ENCODE data around the gene GRID2IP. TPM values are rescaled to one million over a fixed set of nuclear protein-coding genes. Genes with fewer than 3 reads are reported as not detected.
"Not testable (repeated sequence)": the region's sequence is repeated elsewhere in the genome, so short reads cannot be mapped to it uniquely, and the experiment has no call there.

Gene GRID2IP
- total RNA-seq, 1 donor from 2014 or later, result 0.08 TPM

DNA sequence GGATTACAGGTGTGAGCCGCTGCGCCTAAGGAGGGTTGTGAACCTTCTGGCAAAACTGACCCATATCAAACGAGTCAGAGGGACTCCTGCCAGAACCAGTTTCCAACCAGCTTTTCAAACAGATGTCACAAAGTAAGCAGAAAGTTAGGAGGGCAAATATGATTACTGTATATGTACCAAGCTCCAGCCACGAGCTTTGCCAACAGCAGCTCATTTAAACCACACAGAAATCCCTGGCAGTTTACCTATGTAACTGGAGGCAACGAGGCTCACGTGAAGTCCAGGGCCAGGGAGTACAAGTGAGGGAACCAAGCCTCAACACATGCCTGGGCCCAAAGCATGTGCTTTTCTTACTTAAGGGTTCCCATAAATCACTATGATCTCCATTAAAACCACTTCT, 91.0 kb downstream of the GRID2IP start:
- Mint-ChIP-seq H3K4me3 (no peak overlapping the region), H3K27ac (no peak overlapping the region), H3K36me3 (ENCODE audit: low read depth) (peaks cover 15% of the 10 kb centered on the region), H3K9me3 (no peaks in the 10 kb centered on the region), H3K27me3 (ENCODE audit: insufficient read depth) (no peaks in the 10 kb centered on the region), H3K4me1 (ENCODE audit: low read depth) (no peaks in the 10 kb centered on the region)
- no peak for DNase-seq (ENCODE audit: low spot score)
- intact Hi-C loops (cut with micrococcal nuclease), result no loop called here

DNA sequence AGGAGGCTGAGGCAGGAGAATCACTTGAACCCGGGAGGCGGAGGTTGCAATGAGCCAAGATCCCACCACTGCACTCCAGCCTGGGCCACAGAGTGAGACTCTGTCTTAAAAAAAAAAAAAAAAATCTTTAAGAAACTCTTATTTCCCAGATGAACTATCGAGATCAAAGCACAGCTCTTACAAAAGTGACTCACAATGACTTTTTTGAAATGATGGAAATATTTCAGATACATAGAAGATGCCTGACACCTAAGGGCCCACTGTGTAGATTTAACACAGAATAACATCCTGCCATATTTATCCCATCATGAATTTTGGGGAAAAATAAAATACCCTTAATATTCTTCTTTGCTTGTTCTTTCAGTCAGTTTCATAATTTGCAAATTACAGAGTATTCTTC, 92.6 kb downstream of the GRID2IP start:
- intact Hi-C loops (cut with micrococcal nuclease); H3K27ac Mint-ChIP-seq; H3K4me3 Mint-ChIP-seq; DNase-seq (ENCODE audit: low spot score); H3K4me1 Mint-ChIP-seq (ENCODE audit: low read depth); H3K27me3 Mint-ChIP-seq (ENCODE audit: insufficient read depth); H3K9me3 Mint-ChIP-seq: not testable (repeated sequence)
- H3K36me3 Mint-ChIP-seq (ENCODE audit: low read depth), result peaks cover 15% of the 10 kb centered on the region

DNA sequence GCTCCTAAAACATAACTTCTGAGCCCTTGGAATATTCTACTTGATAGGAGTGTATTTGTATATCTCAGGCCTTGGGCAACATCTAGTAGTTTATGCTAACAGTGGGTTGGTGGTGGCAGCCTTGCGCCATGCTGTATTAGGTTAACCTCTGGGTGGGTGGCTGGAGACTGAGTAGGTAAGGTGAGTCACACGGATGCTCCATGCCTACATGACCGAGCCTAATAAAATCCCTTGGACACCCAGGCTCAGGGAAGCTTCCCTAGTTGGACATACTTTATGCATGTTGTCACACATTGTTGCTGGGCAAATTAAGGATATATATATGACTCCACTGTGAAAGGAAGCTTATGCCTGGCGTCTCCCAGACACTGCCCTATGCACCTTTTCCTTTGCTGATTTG, 97.5 kb downstream of the GRID2IP start:
- Mint-ChIP-seq H3K4me3 (no peak overlapping the region), H3K9me3 (no peaks in the 10 kb centered on the region), H3K27me3 (ENCODE audit: insufficient read depth) (no peaks in the 10 kb centered on the region), H3K36me3 (ENCODE audit: low read depth) (no peaks in the 10 kb centered on the region), H3K4me1 (ENCODE audit: low read depth) (no peaks in the 10 kb centered on the region), H3K27ac (no peak overlapping the region)
- intact Hi-C loops (cut with micrococcal nuclease), result no loop called here
- no peak for DNase-seq (ENCODE audit: low spot score)

DNA sequence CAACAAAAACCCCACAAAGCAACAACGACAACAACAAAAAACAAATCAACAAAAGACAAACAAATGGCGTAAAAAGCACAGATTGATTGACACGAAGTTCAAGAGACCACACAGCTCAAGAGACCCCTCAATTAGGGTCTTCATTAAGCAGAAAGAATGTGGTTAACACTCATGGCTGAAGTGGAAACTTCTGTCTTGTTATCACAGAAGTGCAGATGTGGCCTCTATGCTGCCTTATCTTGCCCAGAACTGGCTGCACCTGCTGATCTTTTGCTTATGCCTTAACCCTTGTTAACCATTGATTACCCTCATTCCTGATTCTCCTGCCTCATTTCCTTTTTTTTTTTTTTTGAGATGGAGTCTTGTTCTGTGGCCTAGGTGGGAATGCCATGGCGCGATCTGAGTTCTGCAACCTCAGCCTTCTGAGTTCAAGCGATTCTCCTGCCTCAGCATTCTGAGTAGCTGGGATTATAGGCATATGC, 100.0 kb downstream of the GRID2IP start:
- Mint-ChIP-seq H3K36me3 (ENCODE audit: low read depth) (peaks cover 3% of the 10 kb centered on the region), H3K4me3 (no peak overlapping the region), H3K27ac (no peak overlapping the region), H3K27me3 (ENCODE audit: insufficient read depth) (no peaks in the 10 kb centered on the region), H3K9me3 (no peaks in the 10 kb centered on the region), H3K4me1 (ENCODE audit: low read depth) (peaks cover 8% of the 10 kb centered on the region)
- DNase-seq (ENCODE audit: low spot score), result no peak
- intact Hi-C loops (cut with micrococcal nuclease), result no loop called here

DNA sequence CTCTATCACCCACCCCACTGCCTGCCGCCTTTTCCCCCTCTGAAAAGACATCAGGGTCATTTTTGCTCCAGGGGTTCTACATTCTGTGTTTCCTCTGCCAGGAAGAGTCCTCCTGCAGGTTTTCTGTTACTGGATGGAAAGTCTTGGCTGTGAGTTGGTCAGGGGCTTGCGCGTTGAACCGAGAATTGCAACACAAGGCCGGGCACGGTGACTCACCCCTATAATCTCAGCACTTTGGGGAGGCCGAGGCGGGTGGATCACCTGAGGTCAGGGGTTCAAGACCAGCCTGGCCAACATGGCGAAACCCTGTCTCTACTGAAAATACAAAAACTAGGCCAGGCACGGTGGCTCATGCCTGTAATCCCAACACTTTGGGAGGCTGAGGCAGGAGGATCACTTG, 100.7 kb downstream of the GRID2IP start:
- H3K27ac Mint-ChIP-seq; H3K36me3 Mint-ChIP-seq (ENCODE audit: low read depth); H3K9me3 Mint-ChIP-seq; intact Hi-C loops (cut with micrococcal nuclease); H3K4me3 Mint-ChIP-seq; H3K27me3 Mint-ChIP-seq (ENCODE audit: insufficient read depth); DNase-seq (ENCODE audit: low spot score): not testable (repeated sequence)
- peaks cover 12% of the 10 kb centered on the region for H3K4me1 Mint-ChIP-seq (ENCODE audit: low read depth)

DNA sequence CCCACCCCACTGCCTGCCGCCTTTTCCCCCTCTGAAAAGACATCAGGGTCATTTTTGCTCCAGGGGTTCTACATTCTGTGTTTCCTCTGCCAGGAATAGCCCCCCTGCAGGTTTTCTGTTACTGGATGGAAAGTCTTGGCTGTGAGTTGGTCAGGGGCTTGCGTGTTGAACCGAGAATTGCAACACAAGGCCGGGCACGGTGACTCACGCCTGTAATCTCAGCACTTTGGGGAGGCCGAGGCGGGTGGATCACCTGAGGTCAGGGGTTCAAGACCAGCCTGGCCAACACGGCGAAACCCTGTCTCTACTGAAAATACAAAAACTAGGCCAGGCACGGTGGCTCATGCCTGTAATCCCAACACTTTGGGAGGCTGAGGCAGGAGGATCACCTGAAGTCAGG, 101.4 kb downstream of the GRID2IP start:
- H3K27ac Mint-ChIP-seq; H3K9me3 Mint-ChIP-seq; H3K27me3 Mint-ChIP-seq (ENCODE audit: insufficient read depth); DNase-seq (ENCODE audit: low spot score); H3K4me3 Mint-ChIP-seq: not testable (repeated sequence)
- Mint-ChIP-seq H3K36me3 (ENCODE audit: low read depth) (peaks cover 14% of the 10 kb centered on the region), H3K4me1 (ENCODE audit: low read depth) (peaks cover 19% of the 10 kb centered on the region)
- intact Hi-C loops (cut with micrococcal nuclease), result loop anchor here (5.0 kb wide), 1 partner anchor 443 kb away; the partner anchor contains the start of genes AIMP2 and PMS2

DNA sequence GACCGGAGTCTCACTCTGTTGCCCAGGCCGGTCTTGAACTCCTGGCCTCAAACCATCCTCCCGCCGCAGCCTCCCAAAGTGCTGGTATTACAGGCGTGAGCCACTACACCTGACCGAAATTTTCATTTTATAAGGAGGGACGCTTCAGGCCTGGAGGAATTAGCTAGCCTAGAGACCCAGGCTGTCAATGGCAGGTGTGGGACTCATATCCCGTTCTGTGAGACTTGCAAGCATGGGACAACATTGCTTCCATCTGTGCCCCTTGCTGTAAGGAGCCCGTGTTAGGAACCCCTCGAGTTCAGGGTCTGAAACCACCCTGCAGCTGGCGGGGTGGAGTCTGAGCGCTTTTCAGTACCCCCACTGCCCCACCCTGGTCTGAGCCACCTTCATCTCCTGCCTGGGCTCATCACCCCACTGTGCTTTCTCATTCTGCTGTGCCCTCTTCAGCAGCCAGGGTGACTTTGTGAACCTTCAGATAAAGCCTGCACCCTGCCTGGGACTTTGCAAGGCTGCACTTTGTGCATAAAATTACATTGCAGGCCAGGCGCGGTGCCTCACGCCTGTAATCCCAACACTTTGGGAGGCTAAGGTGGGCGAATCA, 102.2 kb downstream of the GRID2IP start:
- Mint-ChIP-seq H3K4me3 (peak overlapping the region; percentile 72), H3K36me3 (ENCODE audit: low read depth) (peaks cover 14% of the 10 kb centered on the region), H3K27me3 (ENCODE audit: insufficient read depth) (no peaks in the 10 kb centered on the region), H3K4me1 (ENCODE audit: low read depth) (peaks cover 23% of the 10 kb centered on the region), H3K9me3 (no peaks in the 10 kb centered on the region), H3K27ac (no peak overlapping the region)
- DNase-seq (ENCODE audit: low spot score), result no peak
- intact Hi-C loops (cut with micrococcal nuclease), result loop anchor here (5.0 kb wide), 1 partner anchor 442 kb away; the partner anchor contains the start of genes AIMP2 and PMS2

DNA sequence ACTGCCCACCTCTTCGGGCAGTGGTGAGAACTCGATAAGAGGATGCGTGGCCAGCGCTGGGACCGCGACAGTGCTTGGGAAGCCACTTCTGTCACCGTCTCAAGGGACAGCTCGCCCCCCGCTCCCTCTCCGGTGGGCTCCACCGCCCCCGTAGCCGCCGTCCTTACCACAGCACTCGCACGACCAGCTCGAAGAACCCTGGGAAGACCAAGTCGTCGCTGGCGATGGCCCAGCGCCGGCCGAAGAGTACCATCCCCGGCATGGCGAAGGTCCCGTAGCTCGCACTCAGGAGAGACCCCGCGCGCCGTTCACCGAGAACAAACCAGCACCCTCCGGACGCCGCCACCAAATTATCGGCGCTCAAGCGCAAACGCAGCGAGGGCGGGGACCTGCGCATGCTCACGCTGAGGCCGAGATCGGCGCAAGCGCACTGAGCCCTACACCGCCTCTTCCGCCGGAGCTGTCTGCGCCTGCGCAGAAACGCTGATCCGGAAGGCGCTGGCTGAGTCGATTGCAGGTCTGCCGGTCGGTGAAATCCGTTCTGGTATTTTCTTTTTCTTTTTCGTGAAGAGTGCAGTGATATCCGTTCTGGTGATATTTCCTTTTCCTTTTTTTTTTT, 103.6 kb downstream of the GRID2IP start, which contains the start of gene DAGLB:
Gene DAGLB (minus strand): TSS at position 374 of the 619 bp plus-strand sequence. CDS start 112 bp downstream, at position 262.
- H3K4me1 Mint-ChIP-seq (ENCODE audit: low read depth), result peaks cover 29% of the 10 kb centered on the region
- H3K36me3 Mint-ChIP-seq (ENCODE audit: low read depth), result peaks cover 18% of the 10 kb centered on the region
- no peaks in the 10 kb centered on the region for H3K27me3 Mint-ChIP-seq (ENCODE audit: insufficient read depth)
- peak within 1 kb of the TSS; percentile 90 for H3K27ac Mint-ChIP-seq
- H3K4me3 Mint-ChIP-seq, result peak within 1 kb of the TSS; percentile 94
- H3K9me3 Mint-ChIP-seq, result no peaks in the 10 kb centered on the region
- DNase-seq (ENCODE audit: low spot score), result peak; percentile 96
- intact Hi-C loops (cut with micrococcal nuclease), result loop anchor here (1.0 to 5.0 kb wide), 3 partner anchors 12 to 440 kb away; partner anchors contain the start of genes AIMP2, INTS15 and PMS2

Other genes starting within 250 kb of the GRID2IP start
- 8.2 and 12.4 TPM in 2 replicates for gene FAM220A, start 202.5 kb downstream of the GRID2IP start, total RNA-seq
- 160 and 163 TPM in 2 replicates for gene RAC1, start 176.9 kb downstream of the GRID2IP start, total RNA-seq
- gene DAGLB, start 103.5 kb downstream of the GRID2IP start, total RNA-seq, result 20.3 and 22.8 TPM in 2 replicates
- 73.0 and 74.6 TPM in 2 replicates for gene KDELR2, start 67.3 kb downstream of the GRID2IP start, total RNA-seq
- gene ZDHHC4, start 26.0 kb upstream of the GRID2IP start, total RNA-seq, result 21.0 and 24.6 TPM in 2 replicates
- gene INTS15, start 38.6 kb upstream of the GRID2IP start, total RNA-seq, result 44.6 and 46.6 TPM in 2 replicates
- gene ZNF853, start 64.1 kb upstream of the GRID2IP start, total RNA-seq, result 0.41 and 0.42 TPM in 2 replicates
- 30.7 and 33.8 TPM in 2 replicates for gene ZNF316, start 85.9 kb upstream of the GRID2IP start, total RNA-seq
- gene ZNF12, start 155.5 kb upstream of the GRID2IP start, total RNA-seq, result 19.7 and 20.9 TPM in 2 replicates
- 0.20 and 0.29 TPM in 2 replicates for gene RSPH10B2, start 202.6 kb upstream of the GRID2IP start, total RNA-seq